ENCODE results near the gene TTF1.

The TTF1 gene

GRCh38 chr9:132406554-132407122 lies at the start of gene TTF1:
Gene TTF1, minus strand, starts transcription at chr9:132406840. Its CDS starts 4,019 bp downstream, at chr9:132402821.
- DNase-seq: peak; percentile 95

- DNase-seq: no peak
These were observed 49.6 kb upstream of the TTF1 start for GRCh38 chr9:132456241-132456640.

GRCh38 chr9:132451276-132451675 lies 44.6 kb upstream of the TTF1 start:
- DNase-seq: no peak

- DNase-seq: no peak
These were observed 41.3 kb upstream of the TTF1 start for GRCh38 chr9:132447902-132448301.

- DNase-seq: no peak
These were observed 40.7 kb upstream of the TTF1 start for GRCh38 chr9:132447346-132447745.

GRCh38 chr9:132446887-132447286 lies 40.2 kb upstream of the TTF1 start:
- no peak for DNase-seq

GRCh38 chr9:132443951-132444607 lies 37.4 kb upstream of the TTF1 start:
- DNase-seq: no peak

- no peak for DNase-seq
These were observed 34.8 kb upstream of the TTF1 start for GRCh38 chr9:132441404-132441803.

- no peak for DNase-seq
These were observed 34.1 kb upstream of the TTF1 start for GRCh38 chr9:132440735-132441134.

GRCh38 chr9:132439153-132439552 lies 32.5 kb upstream of the TTF1 start:
- DNase-seq: no peak

- no peak for DNase-seq
These were observed 28.2 kb upstream of the TTF1 start for GRCh38 chr9:132434881-132435280.

GRCh38 chr9:132430998-132431397 lies 24.4 kb upstream of the TTF1 start:
- DNase-seq: no peak

- no peak for DNase-seq
These were observed 20.2 kb upstream of the TTF1 start for GRCh38 chr9:132426639-132427414.

GRCh38 chr9:132425675-132426062 lies 19.0 kb upstream of the TTF1 start:
- no peak for DNase-seq

GRCh38 chr9:132424857-132425674 lies 18.4 kb upstream of the TTF1 start:
- no peak for DNase-seq

GRCh38 chr9:132423503-132423902 lies 16.9 kb upstream of the TTF1 start:
- DNase-seq: no peak

- DNase-seq: no peak
These were observed 15.9 kb upstream of the TTF1 start for GRCh38 chr9:132422574-132422973.

GRCh38 chr9:132418726-132419363 lies 12.2 kb upstream of the TTF1 start:
- no peak for DNase-seq

GRCh38 chr9:132415181-132415580 lies 8.5 kb upstream of the TTF1 start:
- no peak for DNase-seq

- DNase-seq: no peak
These were observed 8.1 kb upstream of the TTF1 start for GRCh38 chr9:132414731-132415130.

- no peak for DNase-seq
These were observed 7.3 kb upstream of the TTF1 start for GRCh38 chr9:132413926-132414325.

GRCh38 chr9:132412089-132412488 lies 5.4 kb upstream of the TTF1 start:
- DNase-seq: peak; percentile 21

GRCh38 chr9:132411091-132411508 lies 4.5 kb upstream of the TTF1 start:
- peak; percentile 62 for DNase-seq

All from OCI-M1 (cell line).